ENCODE measurements around the gene TNFRSF4. TPM values are rescaled to one million over a fixed set of nuclear protein-coding genes. Genes with fewer than 3 reads are reported as not detected.

The TNFRSF4 gene
- total RNA-seq, 2 experiments from 2014 or later = 1.1 TPM; not detected in 1

DNA sequence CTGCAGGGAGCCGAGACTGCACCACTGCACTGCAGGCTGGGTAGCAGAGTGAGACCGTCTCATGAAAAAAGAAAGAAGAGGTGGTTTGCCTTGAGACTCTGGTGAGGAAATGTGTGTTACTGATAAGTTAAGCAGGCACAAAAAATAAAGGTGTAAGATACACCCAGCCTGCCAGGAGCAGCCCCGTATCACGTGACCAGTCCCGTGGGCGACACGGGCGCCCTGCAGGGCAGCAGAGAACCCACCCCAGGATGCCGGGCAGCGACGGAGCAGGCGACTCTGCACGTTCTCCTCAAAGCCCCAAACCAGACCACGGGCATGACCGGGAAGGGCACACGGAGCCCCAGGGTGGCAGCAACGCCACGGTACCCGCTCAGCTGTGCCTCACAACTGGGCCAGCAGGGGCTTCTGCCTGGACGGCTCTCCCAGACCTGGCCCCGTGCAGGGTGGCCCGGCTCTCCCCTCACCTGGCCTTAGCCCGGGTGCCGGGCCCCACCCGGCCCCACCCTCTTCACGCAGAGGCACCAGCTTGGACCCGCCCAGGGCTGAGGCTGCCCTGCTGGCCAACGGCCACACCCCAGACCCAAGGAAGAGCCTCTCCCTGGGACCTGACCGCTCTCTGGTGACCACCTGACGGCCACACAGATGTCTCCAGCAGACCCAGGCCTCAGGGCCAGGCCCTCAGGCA, 8.1 kb upstream of the TNFRSF4 start:
- peaks cover 83% of the 10 kb centered on the region for H3K36me3 ChIP-seq (ENCODE audit: insufficient read depth, low read length)
- ChIA-PET CTCF (ENCODE audit: unreplicated experiment) (no interaction called here), POLR2A (no interaction called here)
- H3K79me2 ChIP-seq (ENCODE audit: insufficient read depth, low read depth, low read length) = no peaks in the 10 kb centered on the region
- intact Hi-C loops (cut with micrococcal nuclease; ENCODE audit: unreplicated experiment) = no loop called here
- H3K4me2 ChIP-seq (ENCODE audit: low read length) = no peak overlapping the region
- H3K4me1 ChIP-seq (ENCODE audit: insufficient read depth, low read length, poor library complexity, severe bottlenecking) = no peaks in the 10 kb centered on the region
- no peak overlapping the region for H2AFZ ChIP-seq (ENCODE audit: low read length)
- no TSS peak for BruUV-seq (replicated peaks)
- no peaks in the 10 kb centered on the region for H3K9me3 ChIP-seq (ENCODE audit: low read length)
- no peaks in the 10 kb centered on the region for H4K20me1 ChIP-seq (ENCODE audit: insufficient read depth, low read length)
- no peaks in the 10 kb centered on the region for H3K9me2 ChIP-seq (ENCODE audit: insufficient read depth, low read length)
- no peak overlapping the region for H3K27ac ChIP-seq (ENCODE audit: low read depth, low read length, poor library complexity, severe bottlenecking)
- no peak for TF ChIP-seq EZH2phosphoT487 (IDR thresholded peaks at IDR 0.05; ENCODE audit: borderline replicate concordance, low read depth, low read length)
- TF ChIP-seq, protein P1, sequence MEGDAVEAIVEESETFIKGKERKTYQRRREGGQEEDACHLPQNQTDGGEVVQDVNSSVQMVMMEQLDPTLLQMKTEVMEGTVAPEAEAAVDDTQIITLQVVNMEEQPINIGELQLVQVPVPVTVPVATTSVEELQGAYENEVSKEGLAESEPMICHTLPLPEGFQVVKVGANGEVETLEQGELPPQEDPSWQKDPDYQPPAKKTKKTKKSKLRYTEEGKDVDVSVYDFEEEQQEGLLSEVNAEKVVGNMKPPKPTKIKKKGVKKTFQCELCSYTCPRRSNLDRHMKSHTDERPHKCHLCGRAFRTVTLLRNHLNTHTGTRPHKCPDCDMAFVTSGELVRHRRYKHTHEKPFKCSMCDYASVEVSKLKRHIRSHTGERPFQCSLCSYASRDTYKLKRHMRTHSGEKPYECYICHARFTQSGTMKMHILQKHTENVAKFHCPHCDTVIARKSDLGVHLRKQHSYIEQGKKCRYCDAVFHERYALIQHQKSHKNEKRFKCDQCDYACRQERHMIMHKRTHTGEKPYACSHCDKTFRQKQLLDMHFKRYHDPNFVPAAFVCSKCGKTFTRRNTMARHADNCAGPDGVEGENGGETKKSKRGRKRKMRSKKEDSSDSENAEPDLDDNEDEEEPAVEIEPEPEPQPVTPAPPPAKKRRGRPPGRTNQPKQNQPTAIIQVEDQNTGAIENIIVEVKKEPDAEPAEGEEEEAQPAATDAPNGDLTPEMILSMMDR (conservative IDR thresholded peaks at IDR 0.05; ENCODE audit: low read length) = no peak
- no peak overlapping the region for H3K4me3 ChIP-seq (ENCODE audit: low read depth, low read length, poor library complexity, severe bottlenecking)
- DNase-seq (ENCODE audit: low spot score) = no peak

DNA sequence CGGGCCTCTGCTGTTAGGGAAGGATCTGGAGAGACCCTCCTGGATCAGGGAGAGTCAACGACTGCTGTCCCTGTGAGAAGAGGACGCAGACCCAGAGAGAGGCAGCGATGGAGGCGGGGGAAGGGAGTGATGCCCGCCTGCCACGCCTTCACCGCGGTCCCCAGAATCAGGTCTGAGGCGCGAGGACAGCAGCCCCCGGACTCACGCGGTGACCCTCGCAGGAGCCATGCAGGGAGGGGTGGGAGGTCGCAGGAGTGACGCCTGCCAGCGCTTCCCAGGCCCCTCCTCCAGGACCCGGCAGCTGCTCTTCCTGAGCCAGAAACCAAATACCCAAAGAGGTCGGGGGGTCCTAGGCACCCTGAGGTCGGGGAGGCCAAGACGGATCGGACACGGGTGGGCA, 6.2 kb upstream of the TNFRSF4 start:
- CTCF ChIA-PET (ENCODE audit: unreplicated experiment) = no interaction called here
- no peak for DNase-seq (ENCODE audit: low spot score)
- H3K79me2 ChIP-seq (ENCODE audit: insufficient read depth, low read depth, low read length) = no peaks in the 10 kb centered on the region
- H4K20me1 ChIP-seq (ENCODE audit: insufficient read depth, low read length) = no peaks in the 10 kb centered on the region
- no TSS peak for BruUV-seq (replicated peaks)
- POLR2A ChIA-PET = interaction anchor here (0.7 kb wide), 1 partner anchor 91 kb away, joined by 3 read pairs; no protein-coding TSS in a partner anchor
- no peak overlapping the region for H3K27ac ChIP-seq (ENCODE audit: low read depth, low read length, poor library complexity, severe bottlenecking)
- no peaks in the 10 kb centered on the region for H3K4me1 ChIP-seq (ENCODE audit: insufficient read depth, low read length, poor library complexity, severe bottlenecking)
- TF ChIP-seq, protein P1 (conservative IDR thresholded peaks at IDR 0.05; ENCODE audit: low read length) = no peak
- TF ChIP-seq EZH2phosphoT487 (IDR thresholded peaks at IDR 0.05; ENCODE audit: borderline replicate concordance, low read depth, low read length) = no peak
- H3K4me3 ChIP-seq (ENCODE audit: low read depth, low read length, poor library complexity, severe bottlenecking) = no peak overlapping the region
- no peaks in the 10 kb centered on the region for H3K9me3 ChIP-seq (ENCODE audit: low read length)
- H3K4me2 ChIP-seq (ENCODE audit: low read length) = no peak overlapping the region
- no peaks in the 10 kb centered on the region for H3K9me2 ChIP-seq (ENCODE audit: insufficient read depth, low read length)
- peaks cover 73% of the 10 kb centered on the region for H3K36me3 ChIP-seq (ENCODE audit: insufficient read depth, low read length)
- intact Hi-C loops (cut with micrococcal nuclease; ENCODE audit: unreplicated experiment) = no loop called here
- no peak overlapping the region for H2AFZ ChIP-seq (ENCODE audit: low read length)

DNA sequence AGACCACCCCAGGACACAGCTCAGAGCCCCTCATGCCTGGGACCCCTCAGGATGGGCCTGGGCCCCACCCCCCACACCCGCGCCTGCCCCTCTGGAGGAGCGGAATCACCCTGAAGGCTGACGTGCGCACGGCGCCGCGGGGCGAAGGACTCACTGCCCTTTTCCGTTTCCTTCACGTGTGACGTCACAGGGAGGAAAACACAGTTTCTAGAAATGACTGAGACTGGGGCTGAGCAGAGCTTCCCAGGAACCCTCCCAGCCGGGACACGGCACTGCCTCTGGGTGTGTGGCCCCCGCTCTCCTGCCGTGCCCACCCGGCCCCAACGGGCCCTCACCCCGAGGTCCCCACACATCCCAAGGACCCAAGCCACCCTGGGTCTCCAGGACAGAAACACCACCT, 5.4 kb upstream of the TNFRSF4 start:
- no peaks in the 10 kb centered on the region for H3K9me2 ChIP-seq (ENCODE audit: insufficient read depth, low read length)
- no peaks in the 10 kb centered on the region for H3K9me3 ChIP-seq (ENCODE audit: low read length)
- peaks cover 64% of the 10 kb centered on the region for H3K36me3 ChIP-seq (ENCODE audit: insufficient read depth, low read length)
- POLR2A ChIA-PET = no interaction called here
- BruUV-seq (replicated peaks) = no TSS peak
- H3K27ac ChIP-seq (ENCODE audit: low read depth, low read length, poor library complexity, severe bottlenecking) = no peak overlapping the region
- CTCF ChIA-PET (ENCODE audit: unreplicated experiment) = no interaction called here
- intact Hi-C loops (cut with micrococcal nuclease; ENCODE audit: unreplicated experiment) = no loop called here
- H4K20me1 ChIP-seq (ENCODE audit: insufficient read depth, low read length) = no peaks in the 10 kb centered on the region
- no peak overlapping the region for H3K4me2 ChIP-seq (ENCODE audit: low read length)
- no peak overlapping the region for H3K4me3 ChIP-seq (ENCODE audit: low read depth, low read length, poor library complexity, severe bottlenecking)
- H3K4me1 ChIP-seq (ENCODE audit: insufficient read depth, low read length, poor library complexity, severe bottlenecking) = no peaks in the 10 kb centered on the region
- H3K79me2 ChIP-seq (ENCODE audit: insufficient read depth, low read depth, low read length) = no peaks in the 10 kb centered on the region
- no peak for TF ChIP-seq EZH2phosphoT487 (IDR thresholded peaks at IDR 0.05; ENCODE audit: borderline replicate concordance, low read depth, low read length)
- TF ChIP-seq, protein P1 (conservative IDR thresholded peaks at IDR 0.05; ENCODE audit: low read length) = no peak
- H2AFZ ChIP-seq (ENCODE audit: low read length) = no peak overlapping the region
- DNase-seq (ENCODE audit: low spot score) = no peak

Measured in OCI-LY7 (cell line).